ENCODE data around the gene TEX51. TPM values are rescaled to one million over a fixed set of nuclear protein-coding genes. Genes with fewer than 3 reads are reported as not detected.

The TEX51 gene
- total RNA-seq, 1 donor from 2014 or later: not detected

DNA sequence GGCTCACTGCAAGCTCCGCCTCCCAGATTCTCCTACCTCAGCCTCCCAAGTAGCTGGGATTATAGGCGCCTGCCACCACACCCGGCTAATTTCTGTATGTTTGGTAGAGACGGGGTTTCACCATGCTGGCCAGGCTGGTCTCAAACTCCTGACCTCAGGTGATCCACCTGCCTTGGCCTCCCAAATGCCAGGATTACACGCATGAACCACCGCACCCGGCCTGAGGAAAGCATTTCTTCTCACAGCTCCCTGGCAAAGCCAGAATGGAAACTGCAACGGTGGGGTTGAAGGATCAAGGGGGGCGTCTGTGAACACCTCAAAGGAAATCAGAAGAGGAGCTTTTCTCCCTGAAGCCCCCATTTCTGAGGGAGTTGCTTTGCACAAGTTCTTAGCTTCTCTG lies 11.2 kb upstream of the TEX51 start:
- H3K4me3 Mint-ChIP-seq (ENCODE audit: low read depth): no peak overlapping the region
- no peak for DNase-seq (ENCODE audit: low spot score, unreplicated experiment)
- H3K4me1 Mint-ChIP-seq (ENCODE audit: low read depth): peaks cover 2% of the 10 kb centered on the region
- H3K9me3 Mint-ChIP-seq (ENCODE audit: low read depth): no peaks in the 10 kb centered on the region
- peaks cover 28% of the 10 kb centered on the region for H3K27me3 Mint-ChIP-seq
- TF ChIP-seq, protein P1, sequence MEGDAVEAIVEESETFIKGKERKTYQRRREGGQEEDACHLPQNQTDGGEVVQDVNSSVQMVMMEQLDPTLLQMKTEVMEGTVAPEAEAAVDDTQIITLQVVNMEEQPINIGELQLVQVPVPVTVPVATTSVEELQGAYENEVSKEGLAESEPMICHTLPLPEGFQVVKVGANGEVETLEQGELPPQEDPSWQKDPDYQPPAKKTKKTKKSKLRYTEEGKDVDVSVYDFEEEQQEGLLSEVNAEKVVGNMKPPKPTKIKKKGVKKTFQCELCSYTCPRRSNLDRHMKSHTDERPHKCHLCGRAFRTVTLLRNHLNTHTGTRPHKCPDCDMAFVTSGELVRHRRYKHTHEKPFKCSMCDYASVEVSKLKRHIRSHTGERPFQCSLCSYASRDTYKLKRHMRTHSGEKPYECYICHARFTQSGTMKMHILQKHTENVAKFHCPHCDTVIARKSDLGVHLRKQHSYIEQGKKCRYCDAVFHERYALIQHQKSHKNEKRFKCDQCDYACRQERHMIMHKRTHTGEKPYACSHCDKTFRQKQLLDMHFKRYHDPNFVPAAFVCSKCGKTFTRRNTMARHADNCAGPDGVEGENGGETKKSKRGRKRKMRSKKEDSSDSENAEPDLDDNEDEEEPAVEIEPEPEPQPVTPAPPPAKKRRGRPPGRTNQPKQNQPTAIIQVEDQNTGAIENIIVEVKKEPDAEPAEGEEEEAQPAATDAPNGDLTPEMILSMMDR (IDR thresholded peaks at IDR 0.05; ENCODE audit: unreplicated experiment): no peak
- no peak overlapping the region for H3K27ac Mint-ChIP-seq
- H3K36me3 Mint-ChIP-seq (ENCODE audit: insufficient read depth): no peaks in the 10 kb centered on the region

DNA sequence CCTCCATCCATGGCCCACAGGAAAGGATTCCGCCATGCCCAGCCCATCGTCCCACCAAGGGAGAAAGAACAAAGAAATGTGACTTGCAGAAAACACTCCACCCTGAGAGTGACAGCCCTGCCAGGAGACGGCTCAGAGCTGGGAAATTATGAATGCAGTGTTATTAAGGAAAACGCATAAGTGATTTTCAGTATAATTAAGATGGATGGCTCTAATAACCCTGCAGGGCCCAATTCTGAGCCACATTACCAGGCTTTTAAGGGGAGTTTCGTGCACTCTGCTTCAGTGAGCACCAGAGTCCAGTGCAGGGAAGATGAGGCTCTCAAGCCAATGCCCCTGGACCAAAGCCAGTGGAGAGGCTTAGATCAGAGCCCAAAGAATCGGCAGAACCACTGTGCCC lies 10.6 kb upstream of the TEX51 start:
- no peak overlapping the region for H3K4me3 Mint-ChIP-seq (ENCODE audit: low read depth)
- H3K4me1 Mint-ChIP-seq (ENCODE audit: low read depth): peaks cover 2% of the 10 kb centered on the region
- no peaks in the 10 kb centered on the region for H3K9me3 Mint-ChIP-seq (ENCODE audit: low read depth)
- DNase-seq (ENCODE audit: low spot score, unreplicated experiment): no peak
- no peaks in the 10 kb centered on the region for H3K36me3 Mint-ChIP-seq (ENCODE audit: insufficient read depth)
- TF ChIP-seq, protein P1 (IDR thresholded peaks at IDR 0.05; ENCODE audit: unreplicated experiment): no peak
- no peak overlapping the region for H3K27ac Mint-ChIP-seq
- H3K27me3 Mint-ChIP-seq: peaks cover 28% of the 10 kb centered on the region

DNA sequence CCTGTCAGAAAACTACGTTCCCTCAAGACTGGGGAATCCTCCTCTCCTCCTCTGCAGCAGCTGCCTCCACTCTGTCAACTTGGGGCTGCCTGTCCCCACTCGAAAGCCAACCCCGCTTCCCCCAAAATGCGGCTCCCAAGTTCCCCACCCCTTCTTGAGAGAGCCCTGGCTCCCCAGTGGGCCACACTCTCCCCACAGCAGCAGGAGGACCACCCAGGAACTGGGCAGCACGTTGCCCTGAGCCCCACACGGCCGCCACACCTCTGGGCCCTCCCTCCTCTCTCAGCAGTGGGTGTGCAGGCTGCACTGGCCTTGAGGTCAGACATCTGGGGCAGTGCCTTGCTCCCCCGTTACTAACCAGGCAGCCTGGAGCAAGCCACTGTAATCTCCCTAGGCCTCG lies 9.6 kb upstream of the TEX51 start:
- H3K36me3 Mint-ChIP-seq (ENCODE audit: insufficient read depth): no peaks in the 10 kb centered on the region
- no peak for DNase-seq (ENCODE audit: low spot score, unreplicated experiment)
- H3K4me1 Mint-ChIP-seq (ENCODE audit: low read depth): peaks cover 2% of the 10 kb centered on the region
- TF ChIP-seq, protein P1 (IDR thresholded peaks at IDR 0.05; ENCODE audit: unreplicated experiment): no peak
- H3K27me3 Mint-ChIP-seq: peaks cover 28% of the 10 kb centered on the region
- H3K27ac Mint-ChIP-seq: no peak overlapping the region
- H3K4me3 Mint-ChIP-seq (ENCODE audit: low read depth): no peak overlapping the region
- no peaks in the 10 kb centered on the region for H3K9me3 Mint-ChIP-seq (ENCODE audit: low read depth)

DNA sequence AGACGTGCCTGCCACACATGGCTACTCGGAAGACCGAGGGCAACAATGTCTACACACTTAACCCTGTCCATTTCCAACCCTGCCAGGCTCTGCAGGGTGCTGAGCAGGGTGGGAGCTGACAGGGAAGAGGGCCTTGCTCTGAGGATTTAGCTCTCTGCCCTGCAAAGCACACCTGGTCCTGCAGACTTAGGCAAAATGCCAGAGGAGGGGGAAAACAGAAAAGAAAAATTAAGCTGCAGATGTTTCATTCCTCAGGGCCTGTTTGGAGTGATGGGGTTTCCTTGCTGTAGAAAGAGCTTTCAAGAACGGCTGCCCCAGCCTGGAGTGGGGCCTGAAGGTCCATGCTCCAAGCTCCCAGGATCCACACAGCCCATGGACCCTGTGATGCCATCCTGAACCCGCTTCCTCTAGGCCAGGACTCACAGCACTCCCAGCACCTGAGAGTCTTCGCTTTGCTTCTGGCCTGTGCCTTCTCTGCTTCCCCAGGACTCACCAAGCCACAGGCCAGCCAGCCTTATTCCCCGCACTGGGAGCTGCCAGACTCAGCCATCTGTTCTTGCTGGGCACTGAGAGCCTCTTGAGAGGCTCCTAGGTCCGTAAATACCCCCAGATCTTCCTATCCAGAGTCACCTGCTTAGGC lies 9.1 kb upstream of the TEX51 start:
- TF ChIP-seq, protein P1 (IDR thresholded peaks at IDR 0.05; ENCODE audit: unreplicated experiment): no peak
- Mint-ChIP-seq H3K36me3 (ENCODE audit: insufficient read depth) (no peaks in the 10 kb centered on the region), H3K4me1 (ENCODE audit: low read depth) (peaks cover 2% of the 10 kb centered on the region), H3K4me3 (ENCODE audit: low read depth) (no peak overlapping the region), H3K27me3 (peaks cover 28% of the 10 kb centered on the region), H3K9me3 (ENCODE audit: low read depth) (no peaks in the 10 kb centered on the region), H3K27ac (no peak overlapping the region)
- DNase-seq (ENCODE audit: low spot score, unreplicated experiment): no peak

DNA sequence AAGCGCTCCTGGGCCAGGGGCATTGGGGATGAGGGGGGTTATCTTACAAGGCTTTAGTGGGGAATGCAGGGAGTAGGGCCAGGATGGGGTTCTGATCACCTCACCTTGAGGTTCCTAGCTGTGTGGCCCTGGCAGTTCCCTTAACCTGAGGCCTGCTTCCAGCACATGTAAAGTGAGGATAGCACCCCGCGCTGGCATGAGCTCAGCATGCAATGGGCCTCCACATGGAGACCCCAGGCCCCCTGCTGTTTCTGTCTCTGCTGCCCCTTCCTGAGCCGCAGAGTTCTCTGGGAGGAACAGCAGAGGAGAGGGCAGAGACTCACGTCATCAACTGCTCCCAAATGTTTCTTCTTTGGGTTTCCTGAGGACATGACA lies 8.6 kb upstream of the TEX51 start:
- no peak for DNase-seq (ENCODE audit: low spot score, unreplicated experiment)
- no peak overlapping the region for H3K4me3 Mint-ChIP-seq (ENCODE audit: low read depth)
- peaks cover 29% of the 10 kb centered on the region for H3K27me3 Mint-ChIP-seq
- no peaks in the 10 kb centered on the region for H3K36me3 Mint-ChIP-seq (ENCODE audit: insufficient read depth)
- no peaks in the 10 kb centered on the region for H3K9me3 Mint-ChIP-seq (ENCODE audit: low read depth)
- TF ChIP-seq, protein P1 (IDR thresholded peaks at IDR 0.05; ENCODE audit: unreplicated experiment): no peak
- H3K27ac Mint-ChIP-seq: no peak overlapping the region
- peaks cover 2% of the 10 kb centered on the region for H3K4me1 Mint-ChIP-seq (ENCODE audit: low read depth)

Data from progenitor cell of endocrine pancreas (in vitro differentiated cells).